ENCODE results near the gene CLCN2.
A peak's percentile ranks its signal among the peaks of the same experiment; 100 is the strongest.

CLCN2 gene

DNA sequence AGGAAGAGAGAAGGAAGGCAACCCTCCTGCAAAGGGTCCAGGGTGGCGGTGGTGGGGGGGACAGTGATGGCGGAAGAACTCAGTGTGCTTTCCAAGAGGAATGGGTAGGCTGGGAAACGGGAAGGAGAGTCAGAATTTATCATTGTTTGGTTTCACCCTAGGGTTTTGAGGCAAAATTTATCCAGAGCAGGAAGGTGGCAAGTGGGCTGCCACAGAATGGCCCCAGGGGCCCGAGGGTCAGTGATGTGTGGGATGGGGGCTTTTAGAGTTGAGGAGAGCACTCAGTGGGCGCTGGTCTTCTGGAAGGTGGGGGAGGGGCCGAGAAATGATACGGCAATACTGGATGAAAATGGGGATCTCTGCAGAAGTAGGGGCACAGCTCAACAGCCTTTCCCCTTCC is 23.4 kb downstream of the CLCN2 start:
- no peak overlapping the region for H3K27ac ChIP-seq (ENCODE audit: poor library complexity, severe bottlenecking)
- H3K27me3 ChIP-seq (ENCODE audit: insufficient read depth, poor library complexity, severe bottlenecking) = no peaks in the 10 kb centered on the region
- H3K4me1 ChIP-seq (ENCODE audit: insufficient read depth, poor library complexity, severe bottlenecking) = peaks cover 30% of the 10 kb centered on the region
- ATAC-seq (ENCODE audit: low read depth) (no peak), DNase-seq (ENCODE audit: low spot score) (no peak)
- H3K36me3 ChIP-seq (ENCODE audit: low read depth) = peaks cover 41% of the 10 kb centered on the region
- no peak overlapping the region for H3K4me3 ChIP-seq (ENCODE audit: severe bottlenecking)
- H3K9me3 ChIP-seq (ENCODE audit: severe bottlenecking) = no peaks in the 10 kb centered on the region
- TF ChIP-seq, protein P1, sequence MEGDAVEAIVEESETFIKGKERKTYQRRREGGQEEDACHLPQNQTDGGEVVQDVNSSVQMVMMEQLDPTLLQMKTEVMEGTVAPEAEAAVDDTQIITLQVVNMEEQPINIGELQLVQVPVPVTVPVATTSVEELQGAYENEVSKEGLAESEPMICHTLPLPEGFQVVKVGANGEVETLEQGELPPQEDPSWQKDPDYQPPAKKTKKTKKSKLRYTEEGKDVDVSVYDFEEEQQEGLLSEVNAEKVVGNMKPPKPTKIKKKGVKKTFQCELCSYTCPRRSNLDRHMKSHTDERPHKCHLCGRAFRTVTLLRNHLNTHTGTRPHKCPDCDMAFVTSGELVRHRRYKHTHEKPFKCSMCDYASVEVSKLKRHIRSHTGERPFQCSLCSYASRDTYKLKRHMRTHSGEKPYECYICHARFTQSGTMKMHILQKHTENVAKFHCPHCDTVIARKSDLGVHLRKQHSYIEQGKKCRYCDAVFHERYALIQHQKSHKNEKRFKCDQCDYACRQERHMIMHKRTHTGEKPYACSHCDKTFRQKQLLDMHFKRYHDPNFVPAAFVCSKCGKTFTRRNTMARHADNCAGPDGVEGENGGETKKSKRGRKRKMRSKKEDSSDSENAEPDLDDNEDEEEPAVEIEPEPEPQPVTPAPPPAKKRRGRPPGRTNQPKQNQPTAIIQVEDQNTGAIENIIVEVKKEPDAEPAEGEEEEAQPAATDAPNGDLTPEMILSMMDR (IDR thresholded peaks at IDR 0.05; ENCODE audit: poor library complexity, severe bottlenecking) = no peak

DNA sequence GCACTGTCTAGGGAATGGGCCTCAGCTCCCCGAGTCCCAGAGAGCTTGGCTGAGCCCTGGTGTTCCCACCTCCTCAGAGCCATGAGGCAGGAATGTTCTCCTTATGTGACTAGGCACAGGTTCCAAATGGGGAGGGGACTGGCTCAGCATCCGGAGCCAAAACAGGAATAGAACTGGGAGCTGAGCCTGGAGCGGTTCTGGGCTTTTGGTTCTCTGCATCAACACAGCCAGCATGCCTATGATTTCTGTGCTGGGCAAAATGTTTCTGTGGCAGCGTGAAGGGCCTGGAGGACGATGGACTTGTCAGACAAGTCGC is 24.0 kb downstream of the CLCN2 start, which contains the start of gene FAM131A:
FAM131A (plus strand) TSS at position 202 of the 316 bp plus-strand sequence; CDS start at position 233, 31 bp downstream.
- H3K9me3 ChIP-seq (ENCODE audit: severe bottlenecking) = no peaks in the 10 kb centered on the region
- ATAC-seq (ENCODE audit: low read depth) = no peak
- peaks cover 43% of the 10 kb centered on the region for H3K36me3 ChIP-seq (ENCODE audit: low read depth)
- H3K4me3 ChIP-seq (ENCODE audit: severe bottlenecking) = peak within 1 kb of the TSS; percentile 56
- no peaks in the 10 kb centered on the region for H3K27me3 ChIP-seq (ENCODE audit: insufficient read depth, poor library complexity, severe bottlenecking)
- TF ChIP-seq, protein P1 (IDR thresholded peaks at IDR 0.05; ENCODE audit: poor library complexity, severe bottlenecking) = no peak
- H3K4me1 ChIP-seq (ENCODE audit: insufficient read depth, poor library complexity, severe bottlenecking) = peaks cover 36% of the 10 kb centered on the region
- H3K27ac ChIP-seq (ENCODE audit: poor library complexity, severe bottlenecking) = peak within 1 kb of the TSS; percentile 98
- no peak for DNase-seq (ENCODE audit: low spot score)

DNA sequence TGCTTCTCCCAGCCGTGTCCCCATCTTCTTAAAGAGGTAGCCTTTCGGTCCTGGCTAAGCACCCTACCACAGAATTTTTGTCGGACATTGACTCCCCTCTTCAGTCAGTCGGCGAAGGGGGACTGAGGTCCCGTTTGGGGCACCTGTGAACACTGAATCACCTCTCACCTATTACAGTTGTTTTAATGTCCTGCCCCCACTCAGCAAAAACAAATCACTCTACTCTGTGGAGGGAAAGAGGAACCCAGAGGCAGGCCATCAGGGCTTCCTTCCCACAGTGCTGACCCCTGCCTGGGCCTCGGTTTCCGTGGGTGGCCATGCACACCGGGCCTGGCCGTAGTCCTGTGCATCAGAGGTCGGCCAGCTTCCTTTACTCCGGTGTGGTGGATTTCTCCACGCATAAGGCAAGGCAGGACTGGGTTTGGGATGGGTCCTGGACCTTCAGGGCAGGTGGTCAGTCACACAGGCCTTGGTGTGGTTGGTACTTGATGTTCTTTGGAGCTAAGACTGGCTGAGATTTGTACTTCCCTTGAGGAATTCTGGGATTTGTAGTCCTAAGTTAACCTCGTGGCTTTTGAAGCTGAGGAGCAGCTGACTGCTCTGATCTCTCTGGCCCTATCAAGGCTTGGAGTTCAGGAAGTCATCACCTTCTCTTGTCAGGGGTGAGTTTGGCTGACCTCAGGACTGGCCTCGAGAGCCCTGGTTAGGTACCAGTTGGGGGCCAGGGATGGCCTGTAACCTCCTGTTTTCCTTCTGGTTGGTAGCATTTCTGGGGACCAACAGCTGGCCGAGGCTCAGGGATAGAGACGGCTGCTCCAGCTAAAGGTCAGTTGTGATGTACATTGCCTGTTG is 24.6 kb downstream of the CLCN2 start:
- H3K4me3 ChIP-seq (ENCODE audit: severe bottlenecking) = peak overlapping the region; percentile 56
- H3K9me3 ChIP-seq (ENCODE audit: severe bottlenecking) = no peaks in the 10 kb centered on the region
- TF ChIP-seq, protein P1 (IDR thresholded peaks at IDR 0.05; ENCODE audit: poor library complexity, severe bottlenecking) = no peak
- H3K27ac ChIP-seq (ENCODE audit: poor library complexity, severe bottlenecking) = peak overlapping the region; percentile 98
- ATAC-seq (ENCODE audit: low read depth) (peak; percentile 7; the same call in 1 of the 3 replicates), DNase-seq (ENCODE audit: low spot score) (no peak)
- H3K4me1 ChIP-seq (ENCODE audit: insufficient read depth, poor library complexity, severe bottlenecking) = peaks cover 41% of the 10 kb centered on the region
- no peaks in the 10 kb centered on the region for H3K27me3 ChIP-seq (ENCODE audit: insufficient read depth, poor library complexity, severe bottlenecking)
- peaks cover 44% of the 10 kb centered on the region for H3K36me3 ChIP-seq (ENCODE audit: low read depth)

DNA sequence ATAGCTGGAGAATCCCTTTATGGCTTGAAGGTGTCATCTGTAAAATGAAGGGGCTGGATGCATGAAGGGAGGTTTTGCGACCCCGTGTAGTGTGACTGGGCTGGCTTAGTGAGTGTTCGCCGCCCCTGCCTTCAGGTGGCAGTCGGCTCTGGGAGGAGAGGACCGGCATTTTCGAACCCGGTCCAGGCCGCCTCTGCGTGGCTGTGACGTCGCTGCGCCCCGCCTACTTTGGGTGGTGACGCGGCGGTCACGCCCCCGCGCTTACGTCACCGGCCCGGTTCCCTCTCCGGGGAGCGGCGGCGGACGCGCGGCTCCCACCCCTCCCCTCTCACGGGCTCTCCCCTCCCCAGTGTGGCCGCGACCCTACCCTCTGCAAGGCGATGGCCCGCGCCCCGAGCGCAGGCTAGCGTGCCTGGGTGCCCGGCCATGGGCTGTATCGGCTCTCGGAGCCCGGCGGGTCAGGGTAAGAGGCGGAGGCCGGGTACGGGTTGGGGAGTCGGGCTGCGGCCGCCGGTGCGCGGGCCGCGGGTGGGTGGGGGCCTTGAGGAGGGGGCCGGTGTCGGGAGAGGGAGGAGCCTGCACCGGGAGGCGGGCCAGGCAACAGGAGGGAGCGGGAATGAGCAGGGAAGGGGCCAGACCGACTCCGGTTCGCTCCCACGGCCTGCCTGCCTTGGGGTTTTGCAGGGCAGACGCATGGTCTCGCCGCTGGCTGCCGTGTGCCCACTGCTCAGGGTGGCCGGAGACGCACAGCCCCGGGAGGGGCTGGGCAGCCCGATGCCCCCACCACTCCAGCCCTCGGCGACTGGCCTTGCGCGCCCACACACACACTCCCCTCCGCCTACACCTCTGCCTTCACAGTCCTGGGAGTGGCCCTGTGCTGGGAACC is 25.5 kb downstream of the CLCN2 start:
- Histone ChIP-seq H3K4me1 (ENCODE audit: insufficient read depth, poor library complexity, severe bottlenecking) (peaks cover 43% of the 10 kb centered on the region), H3K9me3 (ENCODE audit: severe bottlenecking) (no peaks in the 10 kb centered on the region), H3K4me3 (ENCODE audit: severe bottlenecking) (peak overlapping the region; percentile 56), H3K27me3 (ENCODE audit: insufficient read depth, poor library complexity, severe bottlenecking) (no peaks in the 10 kb centered on the region), H3K27ac (ENCODE audit: poor library complexity, severe bottlenecking) (peak overlapping the region; percentile 98), H3K36me3 (ENCODE audit: low read depth) (peaks cover 53% of the 10 kb centered on the region)
- TF ChIP-seq, protein P1 (IDR thresholded peaks at IDR 0.05; ENCODE audit: poor library complexity, severe bottlenecking) = no peak
- DNase-seq (ENCODE audit: low spot score) (no peak), ATAC-seq (ENCODE audit: low read depth) (peak; percentile 40)

Data from RWPE2 (cell line).